Activated CD4-positive, alpha-beta memory T cell treated with anti-CD3 and anti-CD28 coated beads, Interleukin-2, amount 10 ng/mL, durations not matched to agents 7 days and 5 days (primary cell): Measurements from ENCODE around the gene BPTF. TPM values are rescaled to one million over a fixed set of nuclear protein-coding genes. Genes with fewer than 3 reads are reported as not detected.
A peak's percentile ranks its signal among the peaks of the same experiment; 100 is the strongest.
"Not testable (repeated sequence)": the region's sequence is repeated elsewhere in the genome, so short reads cannot be mapped to it uniquely, and the experiment has no call there.

ENCODE experiments used
- CTCF ChIA-PET: fragments of 350-600 bp; sonication (Branson Sonifier 250); formaldehyde crosslinking; loops from one replicate; lab custom pipeline; 2021; ENCODE audit warnings: antibody characterized with exemption, inconsistent platforms; lab: Charles Lee
- POLR2A ChIA-PET: fragments of 350-600 bp; sonication (Branson Sonifier 250); formaldehyde crosslinking; loops from one replicate; lab custom pipeline; 2021; ENCODE audit warnings: antibody characterized with exemption; lab: Charles Lee
- DNase-seq: peaks from one replicate; pipeline ENCODE4 v3.0.0-alpha.2; 2020
- H3K27ac Mint-ChIP-seq: one replicate; pipeline ENCODE4 v1.8.0; 2021; ENCODE audit warnings: mild to moderate bottlenecking, mixed read lengths
- H3K27me3 Mint-ChIP-seq: one replicate; pipeline ENCODE4 v1.8.0; 2021; ENCODE audit warnings: mixed read lengths
- H3K36me3 Mint-ChIP-seq: one replicate; pipeline ENCODE4 v1.8.0; 2021; ENCODE audit warnings: low read depth, mixed read lengths
- H3K4me1 Mint-ChIP-seq: one replicate; pipeline ENCODE4 v1.8.0; 2021; ENCODE audit warnings: mixed read lengths
- H3K4me3 Mint-ChIP-seq: one replicate; pipeline ENCODE4 v1.8.0; 2021; ENCODE audit warnings: mild to moderate bottlenecking, mixed read lengths
- H3K9me3 Mint-ChIP-seq: one replicate; pipeline ENCODE4 v1.8.0; 2021; ENCODE audit warnings: mixed read lengths
- total RNA-seq, 2 experiments: library from RNA; stranded (reverse); gene quantifications; one replicate each; pipeline ENCODE4 v1.2.3, GENCODE V29; 2021

BPTF gene
- total RNA-seq, 2 experiments from 2014 or later, result 92.9 to 94.5 TPM

DNA sequence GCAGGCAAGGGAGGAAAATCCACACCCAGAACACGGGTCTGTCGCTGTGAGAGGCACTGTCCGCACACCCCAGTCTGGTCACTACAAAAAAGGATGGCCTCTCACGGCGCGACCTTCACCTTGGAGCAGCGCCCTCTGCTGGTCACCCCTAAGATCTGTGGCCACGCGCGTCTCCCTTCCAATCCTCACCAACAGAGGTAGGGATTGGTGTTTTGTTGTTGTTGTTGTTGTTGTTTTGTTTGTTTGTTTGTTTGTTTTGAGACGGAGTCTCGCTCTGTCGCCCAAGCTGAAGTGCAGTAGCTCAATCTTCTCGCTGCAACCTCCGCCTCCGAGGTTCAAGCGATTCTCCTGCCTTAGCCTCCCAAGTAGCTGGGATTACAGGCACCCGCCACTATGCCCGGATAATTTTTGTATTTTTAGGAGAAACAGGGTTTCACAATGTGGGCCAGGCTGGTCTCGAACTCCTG, 185.9 kb downstream of the BPTF start:
- Mint-ChIP-seq H3K27ac (no peak overlapping the region), H3K4me1 (peaks cover 6% of the 10 kb centered on the region), H3K9me3 (no peaks in the 10 kb centered on the region), H3K36me3 (no peaks in the 10 kb centered on the region), H3K4me3 (peak overlapping the region; percentile 62), H3K27me3 (peaks cover 4% of the 10 kb centered on the region)
- ChIA-PET POLR2A (interaction anchor here (1.5 kb wide), 1 partner anchor 25 kb away, joined by 4 read pairs; no protein-coding TSS in a partner anchor), CTCF (interaction anchor here (0.7 to 3.7 kb wide), 8 partner anchors 8 to 48 kb away, joined by 3 to 13 read pairs (median 4); partner anchors contain the start of gene C17orf58)
- peak; percentile 71 for DNase-seq

DNA sequence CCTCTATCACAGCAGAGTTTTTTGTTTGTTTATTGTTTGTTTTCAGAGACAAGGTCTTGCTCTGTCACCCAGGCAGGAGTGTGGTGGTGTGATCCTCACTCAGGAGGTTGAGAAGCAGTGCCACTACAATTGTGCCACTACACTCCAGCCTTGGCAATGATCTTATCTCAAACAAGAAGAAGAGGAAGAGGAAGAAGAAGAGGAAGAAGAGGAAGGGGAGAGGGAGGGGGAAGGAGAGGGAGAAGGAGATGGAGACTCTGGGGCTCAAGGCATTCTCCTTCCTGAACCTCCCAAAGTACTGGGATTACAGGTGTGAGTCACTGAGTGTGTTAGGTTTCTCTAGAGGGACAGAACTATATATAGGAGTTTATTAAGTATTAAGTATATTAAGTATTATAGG, 188.1 kb downstream of the BPTF start:
- Mint-ChIP-seq H3K27me3 (peaks cover 6% of the 10 kb centered on the region), H3K9me3 (no peaks in the 10 kb centered on the region), H3K4me1 (peaks cover 6% of the 10 kb centered on the region), H3K27ac (no peak overlapping the region), H3K4me3 (no peak overlapping the region), H3K36me3 (no peaks in the 10 kb centered on the region)
- CTCF ChIA-PET, result no interaction called here
- POLR2A ChIA-PET, result no interaction called here
- no peak for DNase-seq

DNA sequence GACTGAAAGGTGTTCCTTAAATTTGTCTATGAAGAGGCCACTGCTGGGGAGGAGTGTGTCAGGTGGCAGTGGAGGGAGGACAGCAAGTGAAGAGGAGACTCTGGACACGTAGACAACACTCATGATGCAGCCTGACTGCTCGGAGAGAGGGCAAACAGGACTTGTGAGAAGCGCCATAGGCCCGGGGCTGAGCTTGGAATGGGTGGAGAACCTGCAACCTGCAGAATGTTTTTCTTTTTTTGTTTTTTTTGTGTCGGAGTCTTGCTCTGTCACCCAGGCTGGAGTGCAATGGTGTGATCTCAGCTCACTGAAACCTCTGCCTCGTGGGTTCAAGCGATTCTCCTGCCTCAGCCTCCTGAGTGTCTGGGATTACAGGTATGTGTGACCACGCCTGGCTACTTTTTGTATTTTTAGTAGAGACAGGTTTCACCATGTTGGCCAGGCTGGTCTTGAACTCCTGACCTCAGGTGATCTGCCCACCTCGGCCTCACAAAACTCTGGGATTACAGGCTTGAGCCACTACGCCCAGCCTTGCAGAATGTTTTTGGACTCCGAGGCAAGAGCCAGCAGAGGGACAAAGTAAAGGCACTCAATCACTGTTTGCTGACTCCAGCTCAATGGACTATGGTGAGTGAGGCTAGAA, 189.9 kb downstream of the BPTF start:
- H3K27ac Mint-ChIP-seq, result no peak overlapping the region
- H3K27me3 Mint-ChIP-seq, result peaks cover 6% of the 10 kb centered on the region
- peaks cover 3% of the 10 kb centered on the region for H3K36me3 Mint-ChIP-seq
- ChIA-PET POLR2A (no interaction called here), CTCF (interaction anchor here (1.2 kb wide), 1 partner anchor 221 kb away, joined by 3 read pairs; no protein-coding TSS in a partner anchor)
- peaks cover 12% of the 10 kb centered on the region for H3K4me1 Mint-ChIP-seq
- no peaks in the 10 kb centered on the region for H3K9me3 Mint-ChIP-seq
- DNase-seq, result no peak
- H3K4me3 Mint-ChIP-seq, result no peak overlapping the region

DNA sequence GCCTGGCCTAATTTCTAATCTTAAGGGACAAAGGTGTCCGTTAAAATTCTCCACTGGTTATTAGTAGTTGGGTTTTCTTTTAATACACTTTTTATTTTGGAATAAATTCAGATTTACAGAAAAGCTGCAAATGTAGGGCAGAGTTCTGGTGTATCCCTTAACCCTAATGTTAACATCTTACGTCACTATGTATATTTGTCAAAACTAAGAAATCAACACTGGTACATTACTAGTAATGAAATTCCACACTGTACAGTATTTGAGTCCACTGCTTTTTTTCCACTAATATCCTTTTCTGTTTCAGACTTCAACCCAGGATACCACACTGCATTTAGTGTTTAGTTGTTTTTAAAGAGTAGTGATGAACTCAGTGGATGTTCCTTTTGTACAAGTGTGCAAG, 191.5 kb downstream of the BPTF start:
- DNase-seq, result no peak
- Mint-ChIP-seq H3K4me1 (peaks cover 13% of the 10 kb centered on the region), H3K4me3 (no peak overlapping the region), H3K9me3 (no peaks in the 10 kb centered on the region), H3K27me3 (peaks cover 6% of the 10 kb centered on the region), H3K27ac (no peak overlapping the region), H3K36me3 (peaks cover 3% of the 10 kb centered on the region)
- ChIA-PET CTCF (interaction anchor here (0.6 kb wide), 1 partner anchor 123 kb away, joined by 5 read pairs; no protein-coding TSS in a partner anchor), POLR2A (no interaction called here)

DNA sequence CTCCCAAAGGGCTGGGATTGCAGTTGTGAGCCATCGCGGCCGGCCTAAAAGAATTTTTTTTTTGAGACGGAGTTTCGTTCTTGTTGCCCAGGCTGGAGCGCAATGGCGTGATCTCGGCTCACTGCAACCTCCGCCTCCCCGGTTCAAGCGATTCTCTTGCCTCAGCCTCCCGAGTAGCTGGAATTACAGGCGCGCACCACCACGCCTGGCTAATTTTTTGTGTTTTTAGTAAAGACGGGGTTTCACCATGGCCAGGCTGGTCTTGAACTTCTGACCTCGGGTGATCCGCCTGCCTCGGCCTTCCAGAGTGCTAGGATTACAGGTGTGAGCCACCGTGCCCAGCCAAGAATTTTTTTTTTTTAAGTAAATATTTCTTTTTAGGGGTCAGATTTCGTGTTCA, 193.2 kb downstream of the BPTF start:
- H3K27ac Mint-ChIP-seq, H3K27me3 Mint-ChIP-seq, H3K36me3 Mint-ChIP-seq, H3K9me3 Mint-ChIP-seq, CTCF ChIA-PET, H3K4me3 Mint-ChIP-seq, DNase-seq: not testable (repeated sequence)
- H3K4me1 Mint-ChIP-seq, result peaks cover 13% of the 10 kb centered on the region
- POLR2A ChIA-PET, result interaction anchor here (1.8 kb wide), 1 partner anchor 10 kb away, joined by 7 read pairs; no protein-coding TSS in a partner anchor

DNA sequence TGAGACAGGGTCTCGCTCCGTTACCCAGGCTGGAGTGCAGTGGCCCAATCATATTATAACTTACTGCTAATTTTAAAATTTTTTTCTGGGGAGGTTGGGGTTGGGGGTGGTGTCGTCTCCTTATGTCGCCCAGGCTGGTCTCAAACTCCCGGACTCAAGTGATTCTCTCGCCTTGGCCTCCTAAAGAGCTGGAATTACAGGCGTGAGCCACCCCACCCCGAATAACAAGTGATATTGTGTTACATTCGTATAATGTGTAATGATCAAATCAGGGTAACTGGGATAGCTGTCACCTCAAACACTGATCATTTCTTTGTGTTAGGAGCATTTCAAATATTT, 194.0 kb downstream of the BPTF start:
- H3K4me1 Mint-ChIP-seq, result peaks cover 13% of the 10 kb centered on the region
- H3K36me3 Mint-ChIP-seq, result peaks cover 3% of the 10 kb centered on the region
- POLR2A ChIA-PET, result interaction anchor here (0.9 to 2.5 kb wide), 10 partner anchors 9 to 229 kb away, joined by 3 to 28 read pairs (median 6); partner anchors contain the start of genes AMZ2, C17orf58 and KPNA2
- H3K27ac Mint-ChIP-seq, result peak overlapping the region; percentile 81
- peaks cover 6% of the 10 kb centered on the region for H3K27me3 Mint-ChIP-seq
- CTCF ChIA-PET, result interaction anchor here (0.7 to 1.8 kb wide), 12 partner anchors 8 to 441 kb away, joined by 3 to 13 read pairs (median 4); partner anchors contain the start of genes C17orf58 and KPNA2
- DNase-seq, result no peak
- H3K9me3 Mint-ChIP-seq, result no peaks in the 10 kb centered on the region
- H3K4me3 Mint-ChIP-seq, result peak overlapping the region; percentile 73

DNA sequence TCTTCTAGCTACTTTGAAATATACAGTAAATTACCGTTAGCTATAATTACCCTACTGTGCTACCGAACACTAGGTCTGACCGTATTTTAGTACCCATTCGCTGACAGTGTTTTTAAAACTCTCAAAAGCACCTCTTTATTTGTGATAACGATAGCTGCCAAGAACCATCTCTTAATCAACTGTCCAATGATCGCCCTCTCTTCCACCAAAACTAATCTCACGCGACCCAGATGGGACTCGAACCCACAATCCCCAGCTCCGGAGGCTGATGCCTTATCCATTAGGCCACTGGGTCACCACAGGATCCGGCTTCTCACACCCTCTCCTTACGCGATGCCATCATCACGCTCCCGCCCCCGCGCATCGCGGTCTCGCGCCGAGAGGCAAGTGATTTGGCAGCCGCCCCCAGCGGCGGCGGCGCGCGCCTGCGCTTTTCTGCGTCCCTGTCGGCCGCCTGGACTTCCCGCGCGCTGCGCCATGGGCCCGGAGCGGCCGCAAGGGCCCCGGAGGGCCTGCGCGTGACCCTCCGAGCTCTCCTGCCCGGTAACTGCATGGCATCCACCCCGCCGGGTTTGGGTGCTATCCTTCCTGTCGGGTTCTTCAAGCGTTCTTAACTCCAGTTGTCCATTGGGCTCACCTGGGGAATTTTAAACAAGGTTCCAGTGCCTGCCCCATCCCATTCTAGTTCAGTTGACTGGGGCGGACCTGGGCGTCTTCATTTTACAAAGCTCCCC, 194.5 kb downstream of the BPTF start:
- Mint-ChIP-seq H3K4me1 (peaks cover 13% of the 10 kb centered on the region), H3K36me3 (peaks cover 3% of the 10 kb centered on the region), H3K4me3 (peak overlapping the region; percentile 73), H3K9me3 (no peaks in the 10 kb centered on the region), H3K27me3 (peaks cover 5% of the 10 kb centered on the region), H3K27ac (peak overlapping the region; percentile 81)
- POLR2A ChIA-PET, result interaction anchor here (0.9 to 2.5 kb wide), 11 partner anchors 8 to 228 kb away, joined by 3 to 28 read pairs (median 6); partner anchors contain the start of genes AMZ2, C17orf58 and KPNA2
- CTCF ChIA-PET, result interaction anchor here (0.7 to 1.8 kb wide), 12 partner anchors 8 to 441 kb away, joined by 3 to 13 read pairs (median 4); partner anchors contain the start of genes C17orf58 and KPNA2
- peak; percentile 98 for DNase-seq

DNA sequence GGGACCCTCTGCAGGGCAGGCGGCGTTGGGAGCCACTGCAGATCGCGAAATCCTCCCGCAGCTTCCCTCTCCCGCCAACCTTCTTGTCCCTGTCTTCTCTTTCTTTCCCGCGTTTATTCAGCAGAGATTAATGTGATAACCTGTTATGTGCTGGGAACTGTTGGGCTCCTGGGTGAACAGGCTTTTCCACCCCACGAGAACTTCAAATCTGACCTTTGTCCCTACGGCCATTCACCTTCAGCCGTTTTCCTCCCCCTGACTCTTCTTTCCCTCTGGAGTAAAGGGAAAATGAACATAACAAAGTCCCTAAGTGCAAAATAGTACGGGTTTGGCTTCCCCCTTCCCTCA, 195.1 kb downstream of the BPTF start:
- peaks cover 3% of the 10 kb centered on the region for H3K36me3 Mint-ChIP-seq
- CTCF ChIA-PET, result interaction anchor here (0.7 to 1.8 kb wide), 10 partner anchors 9 to 440 kb away, joined by 3 to 13 read pairs (median 4); partner anchors contain the start of genes C17orf58 and KPNA2
- H3K4me1 Mint-ChIP-seq, result peaks cover 13% of the 10 kb centered on the region
- peak overlapping the region; percentile 73 for H3K4me3 Mint-ChIP-seq
- no peaks in the 10 kb centered on the region for H3K9me3 Mint-ChIP-seq
- H3K27me3 Mint-ChIP-seq, result peaks cover 2% of the 10 kb centered on the region
- peak overlapping the region; percentile 81 for H3K27ac Mint-ChIP-seq
- POLR2A ChIA-PET, result interaction anchor here (1.2 to 2.5 kb wide), 8 partner anchors 11 to 228 kb away, joined by 3 to 28 read pairs (median 6); partner anchors contain the start of genes AMZ2, C17orf58 and KPNA2
- no peak for DNase-seq

DNA sequence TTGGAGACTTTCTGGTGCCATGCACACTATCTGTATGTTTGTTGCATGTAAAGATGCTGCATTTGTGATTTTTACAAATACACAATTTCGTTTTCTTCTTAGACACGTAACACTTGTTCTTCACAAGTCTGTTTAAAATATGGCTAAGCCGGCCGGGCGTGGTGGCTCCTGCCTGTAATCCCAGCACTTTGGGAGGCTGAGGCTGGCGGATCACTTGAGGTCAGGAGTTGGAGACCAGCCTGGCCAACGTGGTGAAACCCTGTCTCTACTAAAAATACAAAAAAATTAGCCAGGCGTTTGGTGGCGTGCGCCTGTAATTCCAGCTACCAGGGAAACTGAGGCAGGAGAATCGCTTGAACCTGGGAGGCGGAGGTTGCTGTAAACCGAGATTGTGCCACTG, 195.5 kb downstream of the BPTF start:
- peak overlapping the region; percentile 81 for H3K27ac Mint-ChIP-seq
- not testable (repeated sequence) for H3K9me3 Mint-ChIP-seq, H3K27me3 Mint-ChIP-seq, H3K36me3 Mint-ChIP-seq, DNase-seq
- CTCF ChIA-PET, result interaction anchor here (0.7 to 1.8 kb wide), 3 partner anchors 11 to 134 kb away, joined by 3 to 13 read pairs (median 8); partner anchors contain the start of gene C17orf58
- POLR2A ChIA-PET, result interaction anchor here (1.2 to 2.5 kb wide), 6 partner anchors 11 to 28 kb away, joined by 3 to 28 read pairs (median 12); partner anchors contain the start of genes C17orf58 and KPNA2
- H3K4me3 Mint-ChIP-seq, result peak overlapping the region; percentile 73
- H3K4me1 Mint-ChIP-seq, result peaks cover 13% of the 10 kb centered on the region

DNA sequence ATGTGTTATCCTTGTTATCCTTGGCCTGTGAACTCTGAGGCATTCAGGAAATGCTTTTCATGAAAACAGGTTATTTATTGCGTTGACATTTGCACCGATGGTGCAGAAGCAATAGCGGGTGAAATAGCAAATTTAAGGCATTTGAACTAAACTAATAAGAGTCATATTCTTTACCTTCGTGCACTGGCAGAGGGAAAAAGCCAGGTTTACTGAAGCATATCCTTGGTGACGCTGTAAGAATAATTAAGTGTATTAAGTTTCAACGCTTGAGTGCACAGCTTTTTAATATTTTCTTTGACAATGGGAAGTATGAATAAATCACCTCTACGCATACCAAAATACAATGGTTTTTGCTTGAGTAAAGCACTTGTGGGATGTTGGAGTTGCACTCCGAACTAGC, 196.7 kb downstream of the BPTF start:
- Mint-ChIP-seq H3K27me3 (peaks cover 3% of the 10 kb centered on the region), H3K4me1 (peaks cover 13% of the 10 kb centered on the region), H3K9me3 (no peaks in the 10 kb centered on the region), H3K4me3 (no peak overlapping the region), H3K27ac (no peak overlapping the region), H3K36me3 (peaks cover 3% of the 10 kb centered on the region)
- ChIA-PET POLR2A (interaction anchor here (1.1 kb wide), 1 partner anchor 14 kb away, joined by 5 read pairs; the partner anchor contains the start of gene KPNA2), CTCF (interaction anchor here (0.9 to 2.0 kb wide), 3 partner anchors 11 to 26 kb away, joined by 3 to 7 read pairs (median 3); partner anchors contain the start of gene C17orf58)
- no peak for DNase-seq

DNA sequence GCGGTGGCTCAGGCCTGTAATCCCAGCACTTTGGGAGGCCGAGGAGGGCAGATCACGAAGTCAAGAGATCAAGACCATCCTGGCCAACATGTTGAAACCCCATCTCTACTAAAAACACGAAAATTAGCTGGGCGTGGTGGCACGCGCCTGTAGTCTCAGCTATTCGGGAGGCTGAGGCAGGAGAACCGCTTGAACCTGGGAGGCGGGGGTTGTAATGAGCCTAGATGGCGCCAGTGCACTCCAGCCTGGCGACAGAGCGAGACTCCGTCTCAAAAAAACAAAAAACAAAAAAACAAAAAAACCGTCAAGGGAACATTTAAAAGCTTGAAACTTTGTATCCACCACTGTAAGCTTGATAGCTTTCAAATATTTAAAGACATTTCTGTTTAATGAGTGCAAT, 197.2 kb downstream of the BPTF start:
- DNase-seq, H3K27ac Mint-ChIP-seq, H3K4me3 Mint-ChIP-seq, H3K27me3 Mint-ChIP-seq, H3K36me3 Mint-ChIP-seq, H3K9me3 Mint-ChIP-seq: not testable (repeated sequence)
- H3K4me1 Mint-ChIP-seq, result peaks cover 13% of the 10 kb centered on the region
- POLR2A ChIA-PET, result interaction anchor here (1.0 to 1.1 kb wide), 2 partner anchors 13 to 30 kb away, joined by 3 to 5 read pairs; partner anchors contain the start of gene KPNA2
- CTCF ChIA-PET, result interaction anchor here (0.9 to 2.0 kb wide), 4 partner anchors 10 to 26 kb away, joined by 3 to 7 read pairs (median 3); partner anchors contain the start of gene C17orf58

DNA sequence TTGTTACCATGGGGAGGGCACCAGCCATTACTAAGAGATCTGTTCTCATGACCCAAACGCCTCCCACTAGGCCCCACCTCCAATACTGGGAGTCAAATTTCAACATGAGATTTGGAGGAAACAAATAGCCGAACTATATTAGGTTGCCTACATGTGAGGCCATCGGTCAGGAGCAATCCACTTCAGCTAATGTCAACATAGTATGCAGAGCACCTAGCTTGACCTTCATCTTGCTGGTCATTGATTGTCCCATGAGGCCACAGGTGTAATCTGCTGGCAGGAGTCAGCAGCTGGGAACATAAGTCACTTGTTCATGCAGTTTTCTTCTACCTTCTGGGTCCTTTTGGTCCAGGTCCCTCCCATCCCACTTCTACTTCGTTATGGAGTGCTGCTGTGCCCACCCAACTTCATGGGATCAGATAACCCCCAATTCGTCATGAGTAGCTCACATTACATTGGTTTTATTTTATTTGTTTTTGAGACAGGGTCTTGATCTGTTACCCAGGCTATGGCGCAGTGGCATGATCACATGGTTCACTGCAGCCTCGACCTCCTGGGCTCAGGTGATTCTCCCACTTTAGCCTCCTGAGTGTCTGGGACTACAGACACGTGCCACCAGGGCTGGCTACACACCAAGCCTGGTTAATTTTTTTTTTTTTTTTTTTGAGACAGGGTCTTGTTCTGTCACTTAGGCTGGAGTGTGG, 204.4 kb downstream of the BPTF start:
- Mint-ChIP-seq H3K36me3 (no peaks in the 10 kb centered on the region), H3K4me3 (no peak overlapping the region)
- CTCF ChIA-PET, result no interaction called here

More for the DNA sequence above, 204.4 kb downstream of the BPTF start:
- no peak overlapping the region for H3K27ac Mint-ChIP-seq
- H3K27me3 Mint-ChIP-seq, result peaks cover 2% of the 10 kb centered on the region
- H3K4me1 Mint-ChIP-seq, result peaks cover 2% of the 10 kb centered on the region
- POLR2A ChIA-PET, result interaction anchor here (1.4 to 4.3 kb wide), 2 partner anchors 10 to 16 kb away, joined by 4 to 17 read pairs; no protein-coding TSS in a partner anchor
- H3K9me3 Mint-ChIP-seq, result no peaks in the 10 kb centered on the region
- DNase-seq, result no peak
